BE2C (cell line): ENCODE data around the gene MUC4.
"Not testable (repeated sequence)": the region's sequence is repeated elsewhere in the genome, so short reads cannot be mapped to it uniquely, and the experiment has no call there.

Source experiments
- DNase-seq: peaks from one replicate; pipeline ENCODE4 v3.0.0-alpha.2; 2020
- H3K27me3 ChIP-seq: fragments of 250-450 bp; sonication (Bioruptor Pico); 2 replicates; pipeline ENCODE4 v1.5.1; 2020; ENCODE audit warnings: mild to moderate bottlenecking
- H3K36me3 ChIP-seq: fragments of 250-450 bp; sonication (Bioruptor Pico); 2 replicates; pipeline ENCODE4 v1.5.1; 2020; ENCODE audit warnings: mild to moderate bottlenecking
- H3K4me1 ChIP-seq: fragments of 250-450 bp; sonication (Bioruptor Pico); 2 replicates; pipeline ENCODE4 v1.5.1; 2020
- H3K4me3 ChIP-seq: 2 replicates; pipeline ENCODE4 v1.5.1; 2011; ENCODE audit warnings: low read depth, low read length
- H3K9me3 ChIP-seq: fragments of 250-450 bp; sonication (Bioruptor Pico); 2 replicates; pipeline ENCODE4 v1.5.1; 2020
- CTCF ChIP-seq: IDR thresholded peaks from 2 replicates; pipeline ENCODE4 v1.5.1; 2012; ENCODE audit warnings: mild to moderate bottlenecking, low read depth, low read length

Gene MUC4

GRCh38 chr3:195825857-195826804, 14.4 kb upstream of the MUC4 start:
- no peak for DNase-seq
- TF ChIP-seq CTCF: no peak
- H3K27me3 ChIP-seq: no peaks in the 10 kb centered on the region

GRCh38 chr3:195825191-195825588, 13.5 kb upstream of the MUC4 start:
- Histone ChIP-seq H3K4me3 (no peak overlapping the region), H3K27me3 (no peaks in the 10 kb centered on the region), H3K4me1 (no peaks in the 10 kb centered on the region; the same call in 1 of the 2 replicates), H3K36me3 (no peaks in the 10 kb centered on the region), H3K9me3 (no peaks in the 10 kb centered on the region)
- no peak for DNase-seq
- no peak for TF ChIP-seq CTCF

More at GRCh38 chr3:195825857-195826804, 14.4 kb upstream of the MUC4 start:
- Histone ChIP-seq H3K9me3 (no peaks in the 10 kb centered on the region), H3K36me3 (no peaks in the 10 kb centered on the region), H3K4me1 (no peaks in the 10 kb centered on the region; the same call in 1 of the 2 replicates), H3K4me3 (no peak overlapping the region)

GRCh38 chr3:195824425-195825190, 12.9 kb upstream of the MUC4 start:
- not testable (repeated sequence) for H3K4me1 ChIP-seq, H3K4me3 ChIP-seq, H3K27me3 ChIP-seq, DNase-seq, H3K9me3 ChIP-seq, H3K36me3 ChIP-seq

GRCh38 chr3:195823999-195824398, 12.3 kb upstream of the MUC4 start:
- Histone ChIP-seq H3K4me3 (no peak overlapping the region), H3K27me3 (no peaks in the 10 kb centered on the region), H3K36me3 (no peaks in the 10 kb centered on the region), H3K4me1 (no peaks in the 10 kb centered on the region; the same call in 1 of the 2 replicates), H3K9me3 (no peaks in the 10 kb centered on the region)
- no peak for TF ChIP-seq CTCF
- DNase-seq: no peak

- H3K4me1 ChIP-seq: no peaks in the 10 kb centered on the region; the same call in 1 of the 2 replicates
- H3K27me3 ChIP-seq: no peaks in the 10 kb centered on the region
- no peak overlapping the region for H3K4me3 ChIP-seq
- H3K36me3 ChIP-seq: no peaks in the 10 kb centered on the region
- TF ChIP-seq CTCF: no peak
- DNase-seq: no peak
- H3K9me3 ChIP-seq: no peaks in the 10 kb centered on the region
Measured at GRCh38 chr3:195823280-195823679, 11.6 kb upstream of the MUC4 start.

GRCh38 chr3:195822131-195822696, 10.5 kb upstream of the MUC4 start:
- H3K36me3 ChIP-seq: no peaks in the 10 kb centered on the region
- TF ChIP-seq CTCF: no peak
- H3K4me3 ChIP-seq: no peak overlapping the region
- no peaks in the 10 kb centered on the region for H3K27me3 ChIP-seq
- no peaks in the 10 kb centered on the region for H3K9me3 ChIP-seq
- DNase-seq: no peak
- H3K4me1 ChIP-seq: no peaks in the 10 kb centered on the region; the same call in 1 of the 2 replicates
